ENCODE data around the gene MAN2A2. TPM values are rescaled to one million over a fixed set of nuclear protein-coding genes. Genes with fewer than 3 reads are reported as not detected.
A peak's percentile ranks its signal among the peaks of the same experiment; 100 is the strongest.

The MAN2A2 gene
- total and polyA plus RNA-seq, 2 of the 8 experiments (the other 6 are each of a cell fraction or from before 2014, with no cell fraction given), result 23.1 to 29.7 TPM

GRCh38 chr15:90865702-90866101, 37.4 kb upstream of the MAN2A2 start:
- Histone ChIP-seq H3K56ac (replicated peaks; ENCODE audit: insufficient read length, low read depth, low read length) (no peak overlapping the region), H2AFZ (ENCODE audit: low read length) (no peak overlapping the region), H4K8ac (ENCODE audit: extremely low read depth, insufficient read depth, low read length) (no peak overlapping the region), H3K23ac (ENCODE audit: insufficient read length) (no peak overlapping the region), H3K4me1 (replicated peaks in 1 of 4; ENCODE audit: control insufficient read depth in 3 of 4, insufficient read depth in 4 of 4, low read length in 3 of 4) (peaks cover 12 to 23% (median 14%) of the 10 kb centered on the region in 4 experiments), H2BK20ac (ENCODE audit: low read length) (no peak overlapping the region), H2BK120ac (replicated peaks; ENCODE audit: low read depth, low read length) (no peak overlapping the region), H4K5ac (ENCODE audit: insufficient read length, low read depth, low read length) (no peak overlapping the region), H2BK12ac (ENCODE audit: low read depth, low read length) (no peak overlapping the region), H4K20me1 (replicated peaks in 1 of 2; ENCODE audit: control insufficient read depth in 1 of 2, insufficient read depth in 2 of 2, low read length in 2 of 2) (no peaks in the 10 kb centered on the region), H2BK5ac (ENCODE audit: low read depth, low read length) (no peak overlapping the region), H3K9me3 (ENCODE audit: insufficient read depth in 2 of 2, low read depth in 1 of 2, low read length in 1 of 2) (no peaks in the 10 kb centered on the region), H3K4me2 (ENCODE audit: insufficient read depth in 1 of 2, low read depth in 2 of 2, low read length in 2 of 2) (no peak overlapping the region), H3K79me2 (ENCODE audit: control insufficient read depth in 1 of 2, insufficient read depth in 2 of 2, low read length in 2 of 2) (no peaks in the 10 kb centered on the region), H2AK5ac (ENCODE audit: low read depth, low read length) (0 out of 2 replicates have a peak overlapping the region, but pooled peaks have one; percentile 2), H2BK15ac (ENCODE audit: low read length) (no peak overlapping the region), H3K4ac (replicated peaks; ENCODE audit: insufficient read length, low read depth, low read length) (no peak overlapping the region), H3K27ac (ENCODE audit: low read depth, low read length) (no peak overlapping the region), H3K9ac (replicated peaks in 1 of 4; ENCODE audit: extremely low read depth in 1 of 4, low read depth in 3 of 4, low read length in 3 of 4) (no peak overlapping the region), H3K27me3 (replicated peaks in 1 of 4; ENCODE audit: control insufficient read depth in 3 of 4, extremely low read depth in 1 of 4, insufficient read depth in 3 of 4, low read length in 3 of 4) (no peaks in the 10 kb centered on the region), H3K4me3 (ENCODE audit: extremely low read depth in 1 of 4, insufficient read depth in 2 of 4, low read depth in 3 of 4, low read length in 4 of 4) (no peak overlapping the region), H3K36me3 (ENCODE audit: control insufficient read depth in 2 of 4, insufficient read depth in 4 of 4, low read length in 3 of 4) (no peaks in the 10 kb centered on the region), H4K91ac (replicated peaks; ENCODE audit: insufficient read length, low read length) (no peak overlapping the region), H3K14ac (ENCODE audit: insufficient read length) (no peak overlapping the region), H3K18ac (ENCODE audit: extremely low read depth, low read length) (no peak overlapping the region), H3K79me1 (ENCODE audit: low read depth, low read length) (no peaks in the 10 kb centered on the region), H3K23me2 (ENCODE audit: low read depth, low read length) (peaks cover 1% of the 10 kb centered on the region; the same call in 1 of the 2 replicates)
- POLR2A ChIA-PET (ENCODE audit: partially characterized antibody), result no interaction called here
- 89% methylated on average over 4 of the region's 4 CpGs; no CpG with 5 or more reads in 1 of the 2 experiments for WGBS, 2 experiments (ENCODE audit: extremely low coverage in 1 of 2, insufficient coverage in 1 of 2, insufficient read length in 1 of 2, insufficient replicate concordance in 2 of 2, low coverage in 1 of 2, low lambda C conversion rate in 2 of 2, missing lambda C conversion rate in 1 of 2)
- FAIRE-seq, result no peak
- no peak for DNase-seq (ENCODE audit: low read depth in 1 of 2, low spot score in 2 of 2)
- CTCF ChIA-PET (ENCODE audit: partially characterized antibody), result interaction anchor here (0.6 to 3.0 kb wide), 4 partner anchors 16 to 190 kb away, joined by 3 to 23 read pairs (median 4); partner anchors contain the start of gene FES
- TF ChIP-seq ATF3 (IDR thresholded peaks at IDR 0.05; ENCODE audit: insufficient read depth, low read depth, low read length) (no peak), TAF1 (IDR thresholded peaks at IDR 0.05; ENCODE audit: low read depth, low read length) (no peak), TEAD4 (IDR thresholded peaks at IDR 0.05; ENCODE audit: low read depth, low read length) (no peak), POLR2A (IDR thresholded peaks at IDR 0.05; ENCODE audit: control extremely low read depth in 1 of 2, low read depth in 2 of 2, low read length in 2 of 2) (no peak), RAD21 (IDR thresholded peaks at IDR 0.05 in 1 of 2, conservative IDR thresholded peaks at IDR 0.05 in 1 of 2; ENCODE audit: low read depth in 2 of 2, low read length in 2 of 2) (no peak), ATF2 (IDR thresholded peaks at IDR 0.05; ENCODE audit: low read length) (no peak), BACH1 (IDR thresholded peaks at IDR 0.05; ENCODE audit: low read length) (no peak), RXRA (IDR thresholded peaks at IDR 0.05; ENCODE audit: insufficient read depth, low read depth, low read length) (no peak), GTF2F1 (IDR thresholded peaks at IDR 0.05; ENCODE audit: borderline replicate concordance, low read depth, low read length) (no peak), MAFK (IDR thresholded peaks at IDR 0.05; ENCODE audit: low read depth, low read length) (no peak), KDM4A (IDR thresholded peaks at IDR 0.05; ENCODE audit: low read depth, low read length, severe bottlenecking) (no peak), KDM5A (IDR thresholded peaks at IDR 0.05; ENCODE audit: low read length) (no peak), SP4 (IDR thresholded peaks at IDR 0.05; ENCODE audit: low read length) (no peak)
